Measurements from ENCODE around the gene NR2E1. TPM values are rescaled to one million over a fixed set of nuclear protein-coding genes. Genes with fewer than 3 reads are reported as not detected.

The NR2E1 gene
- total RNA-seq, 1 experiment from 2014 or later = not detected

DNA sequence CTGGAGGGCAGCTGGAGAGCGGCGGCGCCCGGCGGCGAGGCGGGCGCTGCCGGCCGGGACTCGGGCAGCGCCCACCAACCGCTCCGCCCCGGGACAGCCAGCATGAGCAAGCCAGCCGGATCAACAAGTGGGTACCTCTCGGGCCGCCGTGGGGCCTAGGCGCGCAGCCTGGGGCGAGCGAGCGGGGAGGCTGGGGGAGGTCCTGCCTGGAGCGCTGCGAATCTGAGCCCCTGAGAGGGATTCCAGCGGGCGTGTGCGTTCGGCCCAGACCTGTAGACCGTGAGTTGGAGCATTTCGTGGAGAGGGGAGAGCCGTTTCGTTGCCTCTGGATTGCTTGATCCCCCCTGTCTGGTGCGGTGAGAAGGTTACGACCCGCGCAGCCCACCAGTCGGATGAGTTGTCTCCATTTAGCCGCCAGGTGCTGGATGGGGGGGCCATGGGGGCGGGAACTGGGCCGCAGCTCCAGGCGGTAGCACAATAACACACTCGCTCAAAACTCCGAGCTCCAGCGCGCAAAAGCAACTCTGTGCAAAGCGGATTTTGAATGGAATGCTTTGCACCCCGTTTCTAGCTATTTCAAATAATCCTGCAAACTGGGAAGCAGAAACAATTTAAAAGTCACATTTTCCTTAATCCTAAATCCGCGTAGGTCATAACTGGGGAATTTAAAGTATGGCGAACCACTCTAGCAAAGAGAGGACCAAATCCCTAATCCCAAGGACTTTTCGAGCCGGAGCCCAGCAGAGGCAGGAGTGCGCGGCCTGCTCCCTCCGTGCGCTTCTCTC, 1.0 kb downstream of the NR2E1 start:
- Histone ChIP-seq H3K36me3 (no peaks in the 10 kb centered on the region), H3K27me3 (peaks cover 43% of the 10 kb centered on the region), H3K4me3 (no peak overlapping the region), H3K9me3 (no peaks in the 10 kb centered on the region)
- DNase-seq = no peak

DNA sequence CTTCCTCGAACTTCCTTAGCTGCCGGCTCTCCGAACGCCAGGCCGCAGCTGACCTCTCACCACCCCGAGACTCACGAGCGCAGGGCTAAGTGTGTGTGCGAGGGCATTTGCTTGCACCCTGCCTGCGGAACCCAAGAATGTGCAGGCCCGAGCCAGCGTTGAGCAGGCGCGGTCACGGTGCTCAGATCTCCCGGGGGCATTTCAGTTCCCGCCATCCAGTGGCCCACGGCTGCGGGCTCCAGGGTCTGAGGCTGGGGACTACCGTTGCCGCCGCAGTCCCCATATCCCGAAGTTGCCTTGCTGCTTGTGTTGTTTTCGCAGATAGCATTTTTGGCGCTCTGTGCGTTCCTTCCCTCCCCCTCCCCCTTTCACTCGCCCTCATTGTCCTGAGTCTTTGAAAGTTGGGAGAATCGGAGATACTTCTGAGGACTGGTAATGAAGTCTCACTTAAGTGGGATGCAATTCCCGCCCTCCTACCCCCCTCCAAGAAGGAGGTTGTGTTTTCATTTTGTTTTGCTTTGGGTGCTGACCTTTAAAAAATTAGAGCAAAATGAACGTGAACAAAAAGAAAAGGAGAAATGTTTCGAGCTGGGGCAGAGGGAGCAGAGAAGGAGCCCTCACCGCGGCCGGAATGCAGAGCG, 1.7 kb downstream of the NR2E1 start:
- no peak for DNase-seq
- no peaks in the 10 kb centered on the region for H3K9me3 ChIP-seq
- peaks cover 36% of the 10 kb centered on the region for H3K27me3 ChIP-seq
- no peaks in the 10 kb centered on the region for H3K36me3 ChIP-seq
- no peak overlapping the region for H3K4me3 ChIP-seq

GRCh38 chr6:108168090-108168463, 2.3 kb downstream of the NR2E1 start:
- Histone ChIP-seq H3K27me3 (peaks cover 31% of the 10 kb centered on the region), H3K4me3 (no peak overlapping the region), H3K36me3 (no peaks in the 10 kb centered on the region), H3K9me3 (no peaks in the 10 kb centered on the region)
- DNase-seq = no peak

DNA sequence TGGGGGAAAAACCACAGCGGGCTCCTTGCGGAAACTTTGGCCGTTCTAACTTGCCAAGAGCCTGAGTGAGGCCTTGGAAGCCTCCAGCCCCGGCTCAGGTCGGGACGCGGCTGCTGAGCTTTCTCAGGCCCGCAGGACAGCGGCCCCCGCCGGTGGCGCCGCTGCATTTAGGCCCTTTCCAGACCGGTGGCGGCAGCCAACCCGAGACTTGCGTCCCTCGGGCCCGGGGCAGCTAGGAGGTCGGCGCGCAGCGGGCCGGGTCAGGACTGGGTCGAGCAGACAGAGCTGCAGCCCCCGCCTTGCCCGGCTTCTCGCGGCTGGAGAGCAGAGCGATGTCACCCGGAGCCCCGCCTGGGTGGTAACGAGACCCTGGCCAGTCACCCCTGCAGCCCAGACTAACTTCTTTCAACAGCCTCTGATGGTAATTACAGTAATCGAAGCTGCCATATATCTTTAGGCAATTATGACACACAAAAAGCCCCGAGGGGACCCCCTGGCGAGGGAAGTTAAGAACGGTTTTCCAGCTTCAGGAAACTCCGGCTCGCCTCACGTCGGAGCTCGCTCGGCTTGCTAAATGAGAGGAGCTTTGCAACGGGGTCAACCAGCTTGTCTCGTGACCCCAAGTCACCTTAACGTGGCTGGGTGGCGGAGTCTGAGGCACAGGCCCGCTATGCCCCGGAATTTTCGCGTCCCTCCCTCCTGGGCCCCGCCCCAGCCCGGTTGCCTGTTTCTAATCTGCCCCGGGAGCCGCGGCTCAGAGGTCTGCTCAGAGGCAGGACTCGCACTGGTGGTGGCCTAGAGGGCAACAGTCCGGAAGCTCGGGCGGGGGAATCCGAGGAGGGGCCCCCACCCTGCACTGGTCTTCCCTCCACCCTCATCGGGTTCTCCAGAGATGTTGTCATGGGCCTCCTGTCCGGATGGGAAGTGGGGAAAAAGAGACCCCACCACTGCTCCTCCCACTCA, 3.0 kb downstream of the NR2E1 start:
- peaks cover 24% of the 10 kb centered on the region for H3K27me3 ChIP-seq
- no peaks in the 10 kb centered on the region for H3K36me3 ChIP-seq
- no peak for DNase-seq

DNA sequence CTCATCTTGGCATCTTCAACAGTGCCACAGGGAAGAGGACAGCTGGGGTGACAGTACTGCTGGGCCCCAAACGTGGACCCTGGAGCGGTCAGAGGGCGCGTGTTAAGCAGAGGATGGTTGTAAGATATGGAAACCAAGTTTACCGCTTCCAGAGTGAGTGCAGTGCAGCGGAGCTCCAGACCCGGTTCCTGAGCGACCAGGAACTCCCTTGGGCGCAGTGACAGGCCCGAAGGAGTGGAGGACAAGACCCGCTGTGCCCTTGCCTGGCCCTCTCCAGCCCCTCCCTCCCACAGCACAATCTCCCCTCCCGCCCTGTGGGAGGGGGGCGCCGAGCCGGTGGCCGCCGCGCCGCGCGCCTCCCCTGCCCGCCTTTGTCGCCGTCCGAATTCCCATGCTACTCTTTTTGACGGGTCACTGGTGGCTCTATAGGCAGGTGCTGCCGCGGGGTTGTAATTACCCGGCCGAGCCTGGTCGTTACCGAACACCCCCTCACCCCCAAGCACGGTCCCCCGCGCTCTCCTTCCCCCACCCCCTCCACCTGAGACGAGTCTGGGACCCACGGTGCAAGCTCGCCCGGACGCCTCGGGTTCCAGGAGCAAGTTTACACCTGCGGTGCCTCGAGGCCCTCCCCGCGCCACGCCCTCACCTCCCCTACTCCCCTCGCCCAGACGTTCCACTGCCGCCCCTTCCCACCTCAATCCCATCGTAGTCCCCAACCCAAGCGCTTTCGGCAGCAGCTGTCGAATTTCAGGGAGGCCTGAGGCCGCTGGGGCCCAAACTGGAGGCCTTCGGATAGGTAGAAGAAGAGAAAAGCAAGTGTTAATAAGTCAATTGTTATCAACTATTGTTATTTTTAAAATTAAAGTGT, 3.9 kb downstream of the NR2E1 start:
- no peak overlapping the region for H3K4me3 ChIP-seq
- H3K27me3 ChIP-seq = peaks cover 15% of the 10 kb centered on the region
- DNase-seq = no peak
- H3K36me3 ChIP-seq = no peaks in the 10 kb centered on the region
- no peaks in the 10 kb centered on the region for H3K9me3 ChIP-seq

More for the DNA sequence above, 3.0 kb downstream of the NR2E1 start:
- no peak overlapping the region for H3K4me3 ChIP-seq
- no peaks in the 10 kb centered on the region for H3K9me3 ChIP-seq

DNA sequence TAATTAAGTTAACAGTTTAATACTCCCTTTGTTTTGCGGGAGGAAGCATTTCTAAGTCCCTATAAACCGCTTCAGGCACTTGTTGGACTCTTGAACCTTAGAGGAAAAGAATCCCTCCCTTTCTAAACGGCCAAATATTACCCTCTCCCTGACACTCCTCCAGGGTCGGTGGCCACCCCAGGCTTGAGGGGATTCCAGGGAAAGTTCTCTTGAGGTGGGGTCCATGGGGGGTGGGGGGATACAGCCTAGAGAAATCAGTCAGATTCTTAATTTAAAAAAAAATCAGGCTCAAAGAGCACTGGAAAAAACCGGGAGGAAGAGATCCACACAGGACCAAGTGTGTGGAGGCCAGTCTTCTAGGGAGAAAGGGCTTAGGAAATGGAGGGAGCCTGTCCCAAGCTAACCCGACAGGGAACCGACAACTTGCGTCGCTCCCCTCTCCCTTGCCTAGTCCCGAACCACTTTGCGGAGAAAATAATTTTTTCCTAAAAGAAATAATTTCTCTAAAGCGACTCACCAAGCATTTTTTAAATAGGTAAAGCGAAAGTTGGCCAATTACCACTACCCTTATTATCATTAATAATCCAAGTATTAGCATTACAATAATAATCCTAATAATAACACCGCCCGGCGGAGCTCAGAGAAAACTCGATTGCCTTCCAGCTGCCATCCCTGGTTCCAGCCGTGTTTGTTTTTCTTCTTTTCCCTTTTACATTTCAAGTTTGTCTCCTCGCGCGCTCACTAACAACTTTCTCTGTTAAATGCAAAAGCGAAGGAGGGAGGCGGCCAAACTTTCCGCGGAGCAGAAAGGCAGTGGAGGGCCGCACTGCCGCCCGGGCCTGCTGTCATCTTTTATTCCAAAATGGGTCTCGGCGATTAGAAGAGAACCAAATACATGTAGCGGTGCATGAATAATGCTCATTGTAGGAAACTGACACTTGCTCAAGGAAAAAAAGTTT, 4.8 kb downstream of the NR2E1 start:
- DNase-seq = no peak
- H3K9me3 ChIP-seq = no peaks in the 10 kb centered on the region
- H3K4me3 ChIP-seq = no peak overlapping the region
- H3K27me3 ChIP-seq = peaks cover 6% of the 10 kb centered on the region
- no peaks in the 10 kb centered on the region for H3K36me3 ChIP-seq

- DNase-seq = no peak
- Histone ChIP-seq H3K4me3 (no peak overlapping the region), H3K9me3 (no peaks in the 10 kb centered on the region), H3K36me3 (no peaks in the 10 kb centered on the region), H3K27me3 (no peaks in the 10 kb centered on the region)
These were observed 5.6 kb downstream of the NR2E1 start for GRCh38 chr6:108171291-108171917.

- Histone ChIP-seq H3K36me3 (no peaks in the 10 kb centered on the region), H3K27me3 (no peaks in the 10 kb centered on the region), H3K9me3 (no peaks in the 10 kb centered on the region), H3K4me3 (no peak overlapping the region)
- no peak for DNase-seq
These were observed 6.2 kb downstream of the NR2E1 start for GRCh38 chr6:108171918-108172516.

- H3K27me3 ChIP-seq = no peaks in the 10 kb centered on the region
These were observed 8.8 kb downstream of the NR2E1 start for GRCh38 chr6:108174371-108175175.

GRCh38 chr6:108175176-108175591, 9.4 kb downstream of the NR2E1 start:
- Histone ChIP-seq H3K4me3 (no peak overlapping the region), H3K9me3 (no peaks in the 10 kb centered on the region), H3K27me3 (no peaks in the 10 kb centered on the region), H3K36me3 (no peaks in the 10 kb centered on the region)
- DNase-seq = no peak

More at GRCh38 chr6:108174371-108175175, 8.8 kb downstream of the NR2E1 start:
- Histone ChIP-seq H3K4me3 (no peak overlapping the region), H3K9me3 (no peaks in the 10 kb centered on the region), H3K36me3 (no peaks in the 10 kb centered on the region)
- DNase-seq = no peak

GRCh38 chr6:108175592-108176279, 9.9 kb downstream of the NR2E1 start:
- no peak overlapping the region for H3K4me3 ChIP-seq
- H3K9me3 ChIP-seq = no peaks in the 10 kb centered on the region
- DNase-seq = no peak
- no peaks in the 10 kb centered on the region for H3K36me3 ChIP-seq
- H3K27me3 ChIP-seq = no peaks in the 10 kb centered on the region

- no peaks in the 10 kb centered on the region for H3K36me3 ChIP-seq
- no peaks in the 10 kb centered on the region for H3K27me3 ChIP-seq
These were observed 10.7 kb downstream of the NR2E1 start for GRCh38 chr6:108176281-108177089.

GRCh38 chr6:108179741-108180140, 13.9 kb downstream of the NR2E1 start:
- H3K4me3 ChIP-seq = no peak overlapping the region
- no peaks in the 10 kb centered on the region for H3K36me3 ChIP-seq
- H3K27me3 ChIP-seq = no peaks in the 10 kb centered on the region
- DNase-seq = no peak
- H3K9me3 ChIP-seq = no peaks in the 10 kb centered on the region

More at GRCh38 chr6:108176281-108177089, 10.7 kb downstream of the NR2E1 start:
- no peak overlapping the region for H3K4me3 ChIP-seq
- DNase-seq = no peak
- H3K9me3 ChIP-seq = no peaks in the 10 kb centered on the region
